K562 (cell line): Measurements from ENCODE around the gene EVI5. TPM values are rescaled to one million over a fixed set of nuclear protein-coding genes. Genes with fewer than 3 reads are reported as not detected.

ENCODE experiments used
- ATAC-seq: fragments of 200-7000 bp; cut with Tn5 transposase; 3 replicates; pipeline ENCODE4 v1.9.1; 2020; ENCODE audit warnings: moderate library complexity
- BruUV-seq: library from RNA; stranded (reverse); fragments of 400-500 nt; replicated peaks from 2 replicates; lab custom pipeline; 2021; lab: Mats Ljungman, UMichigan
- CTCF ChIA-PET: fragments of 300-600 bp; formaldehyde crosslinking; extraction: SDS; loops from one replicate; lab custom pipeline; 2021; ENCODE audit warnings: low intra/inter-chr PET ratio; lab: Yijun Ruan, JAX
- POLR2A ChIA-PET: fragments of 300-600, 350-650 bp; sonication (Branson Sonifier 250); formaldehyde crosslinking; extraction: SDS; loops from one replicate; lab custom pipeline; 2021; ENCODE audit warnings: antibody characterized with exemption, inconsistent platforms; lab: Yijun Ruan, JAX
- DNase-seq, 4 experiments: peaks; one replicate each; pipeline versions ENCODE4 v3.0.0 to v3.0.0-alpha.2; 2011 to 2018; ENCODE audit warnings: low spot score in 3 of 4, mixed read lengths in 3 of 4; ENCODE audit errors: extremely low read depth in 1 of 4
- FAIRE-seq: peaks from 2 replicates; lab custom pipeline; 2011; peaks lifted over from hg19 to GRCh38; lab: Jason Lieb, UNC
- H2AFZ ChIP-seq: 2 replicates; pipeline ENCODE4 v1.6.0; 2011; ENCODE audit warnings: low read depth, low read length, control low read depth, inconsistent platforms
- H3K27ac ChIP-seq: fragments of 200-600 bp; 3 replicates; pipeline ENCODE4 v1.8.0; 2011; ENCODE audit warnings: low read depth, mild to moderate bottlenecking, control low read depth, inconsistent platforms, low read length, moderate library complexity, mixed read lengths; ENCODE audit errors: extremely low read depth
- H3K27me3 ChIP-seq, 2 experiments: fragments of 300-600 bp in 1 of 2; 2 replicates in 1 of 2; 3 replicates in 1 of 2; pipeline versions ENCODE4 v1.6.0 to v1.8.0; 2011; ENCODE audit warnings: inconsistent platforms in 2 of 2, low read length in 2 of 2, mild to moderate bottlenecking in 1 of 2, mixed read lengths in 1 of 2, moderate library complexity in 1 of 2; ENCODE audit not compliant: control insufficient read depth in 2 of 2, insufficient read depth in 2 of 2
- H3K36me3 ChIP-seq: fragments of 300-600 bp; 3 replicates; pipeline ENCODE4 v1.8.0; 2011; ENCODE audit warnings: mild to moderate bottlenecking, low read length, inconsistent platforms; ENCODE audit not compliant: control insufficient read depth, insufficient read depth
- H3K4me1 ChIP-seq, 2 experiments: fragments of 200-600 bp in 1 of 2; replicated peaks in 1 of 2; 2 replicates in 1 of 2; 3 replicates in 1 of 2; pipeline versions ENCODE4 v1.5.1 to v1.8.0; 2011; ENCODE audit warnings: inconsistent platforms in 2 of 2, low read length in 2 of 2, mild to moderate bottlenecking in 1 of 2, mixed read lengths in 1 of 2, moderate library complexity in 1 of 2; ENCODE audit not compliant: control insufficient read depth in 2 of 2, insufficient read depth in 2 of 2
- H3K4me2 ChIP-seq: 2 replicates; pipeline ENCODE4 v1.6.1; 2011; ENCODE audit warnings: low read length, control low read depth, inconsistent platforms, mixed read lengths; ENCODE audit not compliant: insufficient read depth
- H3K4me3 ChIP-seq: fragments of 200-600 bp; sonication (generic), shearing (Covaris generic); 2 replicates; pipeline ENCODE4 v1.5.1; 2016; ENCODE audit warnings: control low read depth, inconsistent platforms
- H3K79me2 ChIP-seq: fragments of 200-600 bp; 3 replicates; pipeline ENCODE4 v1.8.0; 2011; ENCODE audit warnings: low read length, inconsistent platforms; ENCODE audit not compliant: control insufficient read depth, insufficient read depth
- H3K9ac ChIP-seq, 2 experiments: 2 replicates each; pipeline versions ENCODE4 v1.6.0 to v1.6.1; 2011; ENCODE audit warnings: low read depth in 2 of 2, low read length in 2 of 2, control low read depth in 1 of 2, inconsistent platforms in 1 of 2, mild to moderate bottlenecking in 1 of 2, mixed read lengths in 1 of 2; ENCODE audit not compliant: insufficient read depth in 1 of 2
- H3K9me1 ChIP-seq: one replicate; pipeline ENCODE4 v1.6.0; 2011; ENCODE audit warnings: inconsistent platforms, mild to moderate bottlenecking, low read length, moderate library complexity; ENCODE audit not compliant: control insufficient read depth, insufficient read depth
- H3K9me3 ChIP-seq: replicated peaks from 2 replicates; pipeline ENCODE4 v1.5.1; 2011; ENCODE audit warnings: low read depth, low read length, inconsistent platforms; ENCODE audit not compliant: control insufficient read depth, insufficient read depth
- H4K20me1 ChIP-seq: replicated peaks from 2 replicates; pipeline ENCODE4 v1.6.1; 2011; ENCODE audit warnings: low read length, inconsistent platforms, mixed read lengths; ENCODE audit not compliant: control insufficient read depth, insufficient read depth
- ARID2 ChIP-seq: fragments of 450-650 bp; IDR thresholded peaks from 2 replicates; pipeline ENCODE4 v1.6.1; 2017; ENCODE audit warnings: antibody characterized with exemption, mild to moderate bottlenecking
- DACH1 ChIP-seq: fragments of 450-650 bp; IDR thresholded peaks from 2 replicates; pipeline ENCODE4 v1.6.1; 2018; ENCODE audit not compliant: partially characterized antibody
- HDAC8 ChIP-seq: fragments of 450-650 bp; IDR thresholded peaks from 2 replicates; pipeline ENCODE4 v1.6.1; 2016; ENCODE audit warnings: mild to moderate bottlenecking, missing genetic modification characterization, moderate library complexity, missing compliant biosample characterization
- KDM2B ChIP-seq: fragments of 250-450 bp; sonication (Bioruptor Pico); IDR thresholded peaks from 2 replicates; pipeline ENCODE4 v1.8.0; 2021; ENCODE audit warnings: mild to moderate bottlenecking, moderate library complexity
- MAFK ChIP-seq: IDR thresholded peaks from 2 replicates; pipeline ENCODE4 v1.6.1; 2011; ENCODE audit warnings: low read length, improper control_type of control experiment
- MIER1 ChIP-seq: fragments of 450-650 bp; IDR thresholded peaks from 2 replicates; pipeline ENCODE4 v1.6.1; 2016; ENCODE audit warnings: antibody characterized with exemption, mild to moderate bottlenecking, low read depth
- NCOA6 ChIP-seq: fragments of 450-650 bp; IDR thresholded peaks from 2 replicates; pipeline ENCODE4 v1.6.1; 2017; ENCODE audit warnings: mild to moderate bottlenecking
- RHOXF2B ChIP-seq: fragments of 250-450 bp; sonication (Bioruptor Pico); conservative IDR thresholded peaks from 2 replicates; pipeline ENCODE4 v1.5.1; 2021
- TCFL5 ChIP-seq: fragments of 250-450 bp; sonication (Bioruptor Pico); conservative IDR thresholded peaks from 2 replicates; pipeline ENCODE4 v1.6.1; 2021; ENCODE audit warnings: mild to moderate bottlenecking, moderate library complexity, matching md5 sums
- ZBTB8A ChIP-seq: fragments of 450-650 bp; IDR thresholded peaks from 2 replicates; pipeline ENCODE4 v1.6.1; 2018; ENCODE audit warnings: mild to moderate bottlenecking, moderate library complexity; ENCODE audit not compliant: partially characterized antibody
- ZC3H11A ChIP-seq: IDR thresholded peaks from 2 replicates; pipeline ENCODE4 v1.6.1; 2012; ENCODE audit warnings: low read depth, low read length, improper control_type of control experiment
- WGBS: fragments of 100-300 bp; shearing (Covaris generic); methylation state at CpG from one replicate; pipeline ENCODE4 v1.1.6; 2016; ENCODE audit warnings: low coverage, mixed read lengths; ENCODE audit not compliant: insufficient coverage; ENCODE audit errors: missing lambda C conversion rate; 5-methylcytosine and 5-hydroxymethylcytosine counted together
- in situ Hi-C: fragments of 300-500 bp; cut with MboI; formaldehyde crosslinking; loops from 4 replicates; pipeline ENCODE4 v1.15.0; 2018; ENCODE audit warnings: inconsistent platforms, mixed read lengths
- intact Hi-C: fragments of 100-400 bp; cut with micrococcal nuclease; formaldehyde crosslinking; loops from 2 replicates; pipeline ENCODE4 v1.14.2; 2022
- polyA plus RNA-seq, 8 experiments: library from polyadenylated mRNA; depleted of rRNA in 4 of 8; stranded (reverse) in 5 of 8; unstranded in 3 of 8; fragments of >200 nt; fragmentation: Nextera tagmentation in 2 of 8; fragmentation: Illumina TruSeq in 1 of 8; extraction: Ambion mirVana in 2 of 8; extraction: Trizol in 1 of 8; gene quantifications; 2 replicates each; pipeline versions ENCODE4 v1.2.1 to v1.2.3, GENCODE V29; 2011 to 2014; ENCODE audit warnings: inconsistent platforms in 1 of 8, missing spikeins in 1 of 8
- total RNA-seq, 7 experiments: library from RNA; depleted of rRNA in 6 of 7; stranded (reverse); fragments of >200 nt in 6 of 7; fragmentation: Illumina TruSeq in 2 of 7; extraction: Trizol in 2 of 7; gene quantifications; 2 replicates each; pipeline versions ENCODE4 v1.2.1 to v1.2.3, GENCODE V29; 2011 to 2021; ENCODE audit warnings: low replicate concordance in 1 of 7
- TF ChIP-seq, protein P1 (sequence below): fragments of 250-450 bp; sonication (Bioruptor Pico); IDR thresholded peaks from 2 replicates; pipeline ENCODE4 v1.4.0; 2020; ENCODE audit warnings: mild to moderate bottlenecking, moderate library complexity
- TF ChIP-seq, protein P2 (sequence below): sonication (generic); formaldehyde crosslinking; IDR thresholded peaks from 2 replicates; pipeline ENCODE4 v1.8.1; 2023; ENCODE audit warnings: mild to moderate bottlenecking, missing genetic modification reagents
- TF ChIP-seq, protein P3 (sequence below): fragments of 250-450 bp; sonication (Bioruptor Pico); IDR thresholded peaks from 2 replicates; pipeline ENCODE4 v1.9.0; 2021; ENCODE audit warnings: mild to moderate bottlenecking
- TF ChIP-seq, protein P4 (sequence below): sonication (generic); formaldehyde crosslinking; IDR thresholded peaks from 2 replicates; pipeline ENCODE4 v1.8.1; 2022; ENCODE audit warnings: missing genetic modification reagents
- TF ChIP-seq, protein P5 (sequence below): fragments of 250-450 bp; sonication (Bioruptor Pico); IDR thresholded peaks from 2 replicates; pipeline ENCODE4 v1.5.0; 2021
- TF ChIP-seq, protein P6 (sequence below): fragments of 450-650 bp; formaldehyde crosslinking; IDR thresholded peaks from 2 replicates; pipeline ENCODE4 v1.4.0; 2022; ENCODE audit warnings: mild to moderate bottlenecking, moderate library complexity

Gene EVI5
- total and polyA plus RNA-seq, 9 of the 15 experiments (the other 6 are each of a cell fraction or from before 2014, with no cell fraction given) = 1.7 to 50.1 (median 13.7) TPM

DNA sequence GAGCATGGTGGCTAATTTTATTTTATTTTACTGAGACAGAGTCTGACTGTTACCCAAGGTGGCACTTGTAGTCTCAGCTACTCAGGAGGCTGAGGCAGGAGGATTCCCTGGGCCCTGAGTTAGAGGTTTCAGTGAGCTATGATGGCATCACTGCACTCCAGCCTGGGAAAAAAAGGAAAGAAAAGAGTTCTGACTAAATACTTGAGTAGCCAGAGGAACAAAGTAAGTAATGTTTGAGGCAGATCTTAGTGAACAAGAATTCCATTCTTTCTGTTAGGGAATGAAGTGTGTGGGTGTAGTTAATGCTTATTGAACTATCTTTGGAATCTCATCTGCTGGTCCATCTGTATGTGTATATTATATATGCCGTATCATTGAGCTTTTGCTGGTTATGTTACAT is 13.1 kb upstream of the EVI5 start:
- H3K4me3 ChIP-seq = no peak overlapping the region
- H3K9me1 ChIP-seq = no peaks in the 10 kb centered on the region
- no peak overlapping the region for H3K9ac ChIP-seq
- POLR2A ChIA-PET = interaction anchor here (1.2 to 1.9 kb wide), 3 partner anchors 11 to 34 kb away, joined by 4 to 12 read pairs (median 4); partner anchors contain the start of genes EVI5 and RPL5
- in situ Hi-C loops (no loop called here), intact Hi-C loops (no loop called here)
- H3K79me2 ChIP-seq = no peaks in the 10 kb centered on the region
- no peak overlapping the region for H3K27ac ChIP-seq
- no peak for ATAC-seq
- CTCF ChIA-PET = no interaction called here
- H4K20me1 ChIP-seq = no peaks in the 10 kb centered on the region
- no peak for FAIRE-seq
- BruUV-seq = no TSS peak
- H3K9me3 ChIP-seq = no peaks in the 10 kb centered on the region
- H3K4me2 ChIP-seq = no peak overlapping the region
- H3K4me1 ChIP-seq = peaks cover under 1 to 2% of the 10 kb centered on the region in 2 experiments; a peak in 3 of 5 replicates
- H3K27me3 ChIP-seq = no peaks in the 10 kb centered on the region
- DNase-seq = no peak
- H2AFZ ChIP-seq = no peak overlapping the region
- WGBS = 24% methylated on average over 1 of the region's 1 CpG
- H3K36me3 ChIP-seq = no peaks in the 10 kb centered on the region
- TF ChIP-seq KDM2B (CRISPR knock-in tag) = no peak
- no peak for TF ChIP-seq NCOA6
- TF ChIP-seq, protein P1, sequence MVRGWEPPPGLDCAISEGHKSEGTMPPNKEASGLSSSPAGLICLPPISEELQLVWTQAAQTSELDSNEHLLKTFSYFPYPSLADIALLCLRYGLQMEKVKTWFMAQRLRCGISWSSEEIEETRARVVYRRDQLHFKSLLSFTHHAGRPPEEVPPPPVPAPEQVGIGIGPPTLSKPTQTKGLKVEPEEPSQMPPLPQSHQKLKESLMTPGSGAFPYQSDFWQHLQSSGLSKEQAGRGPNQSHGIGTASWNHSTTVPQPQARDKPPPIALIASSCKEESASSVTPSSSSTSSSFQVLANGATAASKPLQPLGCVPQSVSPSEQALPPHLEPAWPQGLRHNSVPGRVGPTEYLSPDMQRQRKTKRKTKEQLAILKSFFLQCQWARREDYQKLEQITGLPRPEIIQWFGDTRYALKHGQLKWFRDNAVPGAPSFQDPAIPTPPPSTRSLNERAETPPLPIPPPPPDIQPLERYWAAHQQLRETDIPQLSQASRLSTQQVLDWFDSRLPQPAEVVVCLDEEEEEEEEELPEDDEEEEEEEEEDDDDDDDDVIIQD (CRISPR knock-in tag) = no peak
- no peak for TF ChIP-seq MAFK
- TF ChIP-seq HDAC8 (tag) = no peak
- TF ChIP-seq, protein P2, sequence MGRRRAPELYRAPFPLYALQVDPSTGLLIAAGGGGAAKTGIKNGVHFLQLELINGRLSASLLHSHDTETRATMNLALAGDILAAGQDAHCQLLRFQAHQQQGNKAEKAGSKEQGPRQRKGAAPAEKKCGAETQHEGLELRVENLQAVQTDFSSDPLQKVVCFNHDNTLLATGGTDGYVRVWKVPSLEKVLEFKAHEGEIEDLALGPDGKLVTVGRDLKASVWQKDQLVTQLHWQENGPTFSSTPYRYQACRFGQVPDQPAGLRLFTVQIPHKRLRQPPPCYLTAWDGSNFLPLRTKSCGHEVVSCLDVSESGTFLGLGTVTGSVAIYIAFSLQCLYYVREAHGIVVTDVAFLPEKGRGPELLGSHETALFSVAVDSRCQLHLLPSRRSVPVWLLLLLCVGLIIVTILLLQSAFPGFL (CRISPR knock-in tag) = no peak
- TF ChIP-seq, protein P3, sequence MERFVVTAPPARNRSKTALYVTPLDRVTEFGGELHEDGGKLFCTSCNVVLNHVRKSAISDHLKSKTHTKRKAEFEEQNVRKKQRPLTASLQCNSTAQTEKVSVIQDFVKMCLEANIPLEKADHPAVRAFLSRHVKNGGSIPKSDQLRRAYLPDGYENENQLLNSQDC = no peak
- no peak for TF ChIP-seq ZBTB8A
- TF ChIP-seq, protein P4, sequence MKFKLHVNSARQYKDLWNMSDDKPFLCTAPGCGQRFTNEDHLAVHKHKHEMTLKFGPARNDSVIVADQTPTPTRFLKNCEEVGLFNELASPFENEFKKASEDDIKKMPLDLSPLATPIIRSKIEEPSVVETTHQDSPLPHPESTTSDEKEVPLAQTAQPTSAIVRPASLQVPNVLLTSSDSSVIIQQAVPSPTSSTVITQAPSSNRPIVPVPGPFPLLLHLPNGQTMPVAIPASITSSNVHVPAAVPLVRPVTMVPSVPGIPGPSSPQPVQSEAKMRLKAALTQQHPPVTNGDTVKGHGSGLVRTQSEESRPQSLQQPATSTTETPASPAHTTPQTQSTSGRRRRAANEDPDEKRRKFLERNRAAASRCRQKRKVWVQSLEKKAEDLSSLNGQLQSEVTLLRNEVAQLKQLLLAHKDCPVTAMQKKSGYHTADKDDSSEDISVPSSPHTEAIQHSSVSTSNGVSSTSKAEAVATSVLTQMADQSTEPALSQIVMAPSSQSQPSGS (CRISPR knock-in tag) = no peak
- TF ChIP-seq, protein P5, sequence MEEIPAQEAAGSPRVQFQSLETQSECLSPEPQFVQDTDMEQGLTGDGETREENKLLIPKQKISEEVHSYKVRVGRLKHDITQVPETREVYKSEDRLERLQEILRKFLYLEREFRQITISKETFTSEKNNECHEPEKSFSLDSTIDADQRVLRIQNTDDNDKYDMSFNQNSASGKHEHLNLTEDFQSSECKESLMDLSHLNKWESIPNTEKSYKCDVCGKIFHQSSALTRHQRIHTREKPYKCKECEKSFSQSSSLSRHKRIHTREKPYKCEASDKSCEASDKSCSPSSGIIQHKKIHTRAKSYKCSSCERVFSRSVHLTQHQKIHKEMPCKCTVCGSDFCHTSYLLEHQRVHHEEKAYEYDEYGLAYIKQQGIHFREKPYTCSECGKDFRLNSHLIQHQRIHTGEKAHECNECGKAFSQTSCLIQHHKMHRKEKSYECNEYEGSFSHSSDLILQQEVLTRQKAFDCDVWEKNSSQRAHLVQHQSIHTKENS (CRISPR knock-in tag) = no peak
- TF ChIP-seq, protein P6, sequence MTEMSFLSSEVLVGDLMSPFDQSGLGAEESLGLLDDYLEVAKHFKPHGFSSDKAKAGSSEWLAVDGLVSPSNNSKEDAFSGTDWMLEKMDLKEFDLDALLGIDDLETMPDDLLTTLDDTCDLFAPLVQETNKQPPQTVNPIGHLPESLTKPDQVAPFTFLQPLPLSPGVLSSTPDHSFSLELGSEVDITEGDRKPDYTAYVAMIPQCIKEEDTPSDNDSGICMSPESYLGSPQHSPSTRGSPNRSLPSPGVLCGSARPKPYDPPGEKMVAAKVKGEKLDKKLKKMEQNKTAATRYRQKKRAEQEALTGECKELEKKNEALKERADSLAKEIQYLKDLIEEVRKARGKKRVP (CRISPR knock-in tag) = no peak
- no peak for TF ChIP-seq ZC3H11A
- TF ChIP-seq TCFL5 = no peak
- no peak for TF ChIP-seq DACH1
- TF ChIP-seq ARID2 = no peak
- TF ChIP-seq MIER1 = no peak
- TF ChIP-seq RHOXF2B (CRISPR knock-in tag) = no peak
